ENCODE results near the gene MYO6.

DNA sequence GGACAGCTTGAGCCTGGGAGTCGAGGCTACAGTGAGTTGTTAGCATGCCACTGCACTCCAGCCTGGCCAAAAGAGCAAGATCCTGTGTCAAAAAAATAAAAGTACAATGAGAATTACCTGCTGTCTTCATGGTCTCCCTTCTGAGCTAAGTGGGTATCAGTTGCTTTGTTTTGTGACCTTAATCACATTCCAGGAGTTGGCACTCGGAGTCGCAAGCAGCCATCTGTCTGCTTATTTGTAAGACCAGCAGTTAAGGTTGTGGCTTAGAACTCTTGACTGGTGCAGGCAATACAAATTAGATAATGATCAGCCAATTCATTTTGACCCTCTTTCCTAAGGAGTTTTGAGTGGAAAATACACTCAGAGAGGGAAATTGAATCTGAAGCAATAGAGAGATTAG is 114.0 kb downstream of the MYO6 start:
- TF ChIP-seq, protein P1, sequence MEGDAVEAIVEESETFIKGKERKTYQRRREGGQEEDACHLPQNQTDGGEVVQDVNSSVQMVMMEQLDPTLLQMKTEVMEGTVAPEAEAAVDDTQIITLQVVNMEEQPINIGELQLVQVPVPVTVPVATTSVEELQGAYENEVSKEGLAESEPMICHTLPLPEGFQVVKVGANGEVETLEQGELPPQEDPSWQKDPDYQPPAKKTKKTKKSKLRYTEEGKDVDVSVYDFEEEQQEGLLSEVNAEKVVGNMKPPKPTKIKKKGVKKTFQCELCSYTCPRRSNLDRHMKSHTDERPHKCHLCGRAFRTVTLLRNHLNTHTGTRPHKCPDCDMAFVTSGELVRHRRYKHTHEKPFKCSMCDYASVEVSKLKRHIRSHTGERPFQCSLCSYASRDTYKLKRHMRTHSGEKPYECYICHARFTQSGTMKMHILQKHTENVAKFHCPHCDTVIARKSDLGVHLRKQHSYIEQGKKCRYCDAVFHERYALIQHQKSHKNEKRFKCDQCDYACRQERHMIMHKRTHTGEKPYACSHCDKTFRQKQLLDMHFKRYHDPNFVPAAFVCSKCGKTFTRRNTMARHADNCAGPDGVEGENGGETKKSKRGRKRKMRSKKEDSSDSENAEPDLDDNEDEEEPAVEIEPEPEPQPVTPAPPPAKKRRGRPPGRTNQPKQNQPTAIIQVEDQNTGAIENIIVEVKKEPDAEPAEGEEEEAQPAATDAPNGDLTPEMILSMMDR (IDR thresholded peaks at IDR 0.05; ENCODE audit: poor library complexity): no peak
- TF ChIP-seq EZH2 (IDR thresholded peaks at IDR 0.05; ENCODE audit: borderline replicate concordance): no peak
